ENCODE results near the gene EVL. TPM values are rescaled to one million over a fixed set of nuclear protein-coding genes. Genes with fewer than 3 reads are reported as not detected.

Gene EVL
- total RNA-seq, 2 experiments from 2014 or later: 340 to 351 TPM

DNA sequence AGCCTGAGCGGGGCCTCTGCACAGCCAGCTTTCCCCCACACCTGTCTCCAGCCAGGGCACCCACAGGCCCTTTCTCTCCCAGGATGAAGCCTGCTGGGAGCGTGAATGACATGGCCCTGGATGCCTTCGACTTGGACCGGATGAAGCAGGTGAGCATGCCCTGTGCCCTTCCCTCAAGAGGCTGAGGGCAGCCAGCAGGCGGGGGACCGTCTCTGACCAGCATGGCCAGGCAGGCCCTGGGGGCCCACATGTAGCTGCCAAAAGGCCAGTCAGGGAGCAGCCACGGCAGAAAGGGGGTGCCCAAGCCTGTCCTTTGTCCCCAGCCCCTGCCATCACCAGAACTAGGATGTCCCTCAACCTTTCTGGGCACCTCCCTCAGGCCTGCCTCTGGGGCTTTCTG, 75.9 kb downstream of the EVL start:
- ChIA-PET CTCF (interaction anchor here (2.9 kb wide), 1 partner anchor 15 kb away, joined by 17 read pairs; no protein-coding TSS in a partner anchor), POLR2A (interaction anchor here (1.3 kb wide), 1 partner anchor 14 kb away, joined by 4 read pairs; no protein-coding TSS in a partner anchor)
- Mint-ChIP-seq H3K27me3 (no peaks in the 10 kb centered on the region), H3K4me1 (ENCODE audit: low read depth) (peaks cover 5% of the 10 kb centered on the region), H3K4me3 (no peak overlapping the region), H3K9me3 (no peaks in the 10 kb centered on the region), H3K36me3 (ENCODE audit: low read depth) (peaks cover 30% of the 10 kb centered on the region), H3K27ac (no peak overlapping the region)
- intact Hi-C loops (cut with micrococcal nuclease): no loop called here
- ATAC-seq: no peak
- no peak for DNase-seq
- TF ChIP-seq, protein P1, sequence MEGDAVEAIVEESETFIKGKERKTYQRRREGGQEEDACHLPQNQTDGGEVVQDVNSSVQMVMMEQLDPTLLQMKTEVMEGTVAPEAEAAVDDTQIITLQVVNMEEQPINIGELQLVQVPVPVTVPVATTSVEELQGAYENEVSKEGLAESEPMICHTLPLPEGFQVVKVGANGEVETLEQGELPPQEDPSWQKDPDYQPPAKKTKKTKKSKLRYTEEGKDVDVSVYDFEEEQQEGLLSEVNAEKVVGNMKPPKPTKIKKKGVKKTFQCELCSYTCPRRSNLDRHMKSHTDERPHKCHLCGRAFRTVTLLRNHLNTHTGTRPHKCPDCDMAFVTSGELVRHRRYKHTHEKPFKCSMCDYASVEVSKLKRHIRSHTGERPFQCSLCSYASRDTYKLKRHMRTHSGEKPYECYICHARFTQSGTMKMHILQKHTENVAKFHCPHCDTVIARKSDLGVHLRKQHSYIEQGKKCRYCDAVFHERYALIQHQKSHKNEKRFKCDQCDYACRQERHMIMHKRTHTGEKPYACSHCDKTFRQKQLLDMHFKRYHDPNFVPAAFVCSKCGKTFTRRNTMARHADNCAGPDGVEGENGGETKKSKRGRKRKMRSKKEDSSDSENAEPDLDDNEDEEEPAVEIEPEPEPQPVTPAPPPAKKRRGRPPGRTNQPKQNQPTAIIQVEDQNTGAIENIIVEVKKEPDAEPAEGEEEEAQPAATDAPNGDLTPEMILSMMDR (IDR thresholded peaks at IDR 0.05): no peak

DNA sequence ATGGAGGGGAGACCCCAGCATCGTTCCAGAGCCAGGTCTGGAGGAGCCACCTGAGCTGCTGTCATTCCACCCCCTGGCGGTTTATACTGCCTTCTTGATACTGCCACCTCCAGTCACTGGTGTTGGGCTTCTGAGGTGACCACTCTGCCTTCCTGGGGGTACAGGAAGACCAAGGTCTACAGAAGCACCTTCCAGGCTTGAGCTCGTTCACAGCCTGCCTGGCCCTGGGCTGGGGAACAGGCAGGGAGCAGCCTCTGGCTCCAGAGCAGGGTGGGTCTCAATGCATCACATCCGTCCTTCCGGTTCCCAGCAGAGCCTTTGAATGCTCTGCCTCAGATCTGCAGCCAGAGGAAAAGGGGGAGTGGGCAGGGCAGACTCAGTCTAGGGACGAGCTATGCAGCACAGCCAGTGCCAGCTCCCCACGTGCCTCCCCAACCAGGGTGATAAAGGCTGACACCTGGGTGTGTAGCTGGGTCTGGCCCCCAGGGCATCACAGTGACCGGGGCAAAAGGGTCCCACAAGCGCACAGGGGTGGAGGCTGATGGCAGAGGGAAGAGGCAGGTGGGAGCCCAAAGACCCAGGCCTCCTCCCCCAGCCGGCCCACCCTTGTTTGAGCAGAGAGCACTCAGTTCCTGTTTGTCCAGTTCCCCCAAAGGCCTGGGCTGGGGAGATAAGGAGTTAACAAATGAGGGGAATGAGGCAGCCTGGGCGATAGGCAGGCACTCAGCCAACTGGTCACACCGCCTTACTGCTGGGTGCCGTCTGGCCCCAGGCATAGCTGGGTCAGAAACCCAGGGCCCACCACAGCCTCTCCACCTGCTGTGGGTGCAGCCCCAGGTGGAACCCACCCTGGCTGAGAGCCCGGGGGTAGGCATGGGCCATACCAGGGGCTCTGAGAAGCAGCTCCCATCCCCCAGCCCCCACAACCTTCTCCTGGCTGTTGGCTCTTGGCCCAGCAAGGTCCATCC, 77.1 kb downstream of the EVL start:
- CTCF ChIA-PET: interaction anchor here (0.8 to 2.9 kb wide), 3 partner anchors 14 to 51 kb away, joined by 3 to 17 read pairs (median 5); partner anchors contain the start of gene DEGS2
- TF ChIP-seq, protein P1 (IDR thresholded peaks at IDR 0.05): no peak
- Mint-ChIP-seq H3K9me3 (no peaks in the 10 kb centered on the region), H3K4me3 (no peak overlapping the region), H3K27ac (peak overlapping the region; percentile 26), H3K36me3 (ENCODE audit: low read depth) (peaks cover 25% of the 10 kb centered on the region), H3K4me1 (ENCODE audit: low read depth) (peaks cover 16% of the 10 kb centered on the region), H3K27me3 (no peaks in the 10 kb centered on the region)
- DNase-seq (no peak), ATAC-seq (no peak)
- POLR2A ChIA-PET: interaction anchor here (0.8 to 1.5 kb wide), 5 partner anchors 9 to 77 kb away, joined by 3 to 4 read pairs (median 4); partner anchors contain the start of gene EVL
- intact Hi-C loops (cut with micrococcal nuclease): no loop called here

GRCh38 chr14:100143523-100143922, 78.3 kb downstream of the EVL start:
- intact Hi-C loops (cut with micrococcal nuclease): no loop called here

DNA sequence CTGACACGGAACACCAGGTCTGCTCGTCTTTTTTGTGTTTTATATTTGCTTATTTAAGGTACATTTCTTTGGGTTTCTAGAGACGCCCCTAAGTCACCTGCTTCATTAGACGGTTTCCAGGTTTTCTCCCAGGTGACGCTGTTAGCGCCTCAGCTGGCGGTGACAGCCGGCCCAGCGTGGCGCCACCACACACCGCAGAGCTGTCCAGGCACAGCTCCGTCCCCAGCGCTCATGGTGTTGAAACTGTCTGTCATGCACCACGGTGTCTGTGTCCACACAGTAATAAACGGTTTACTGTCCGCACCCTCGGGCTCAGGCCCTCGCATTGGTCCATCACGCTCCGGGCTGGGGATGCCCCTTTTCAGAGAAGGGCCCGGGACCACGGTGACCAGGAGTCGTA, 78.7 kb downstream of the EVL start:
- H3K4me1 Mint-ChIP-seq (ENCODE audit: low read depth): peaks cover 18% of the 10 kb centered on the region
- ATAC-seq (no peak), DNase-seq (no peak)
- no peak overlapping the region for H3K27ac Mint-ChIP-seq
- intact Hi-C loops (cut with micrococcal nuclease): no loop called here
- H3K4me3 Mint-ChIP-seq: no peak overlapping the region
- ChIA-PET POLR2A (no interaction called here), CTCF (interaction anchor here (1.1 kb wide), 1 partner anchor 49 kb away, joined by 3 read pairs; no protein-coding TSS in a partner anchor)
- TF ChIP-seq, protein P1 (IDR thresholded peaks at IDR 0.05): no peak
- no peaks in the 10 kb centered on the region for H3K27me3 Mint-ChIP-seq
- H3K9me3 Mint-ChIP-seq: no peaks in the 10 kb centered on the region
- peaks cover 12% of the 10 kb centered on the region for H3K36me3 Mint-ChIP-seq (ENCODE audit: low read depth)

More at GRCh38 chr14:100143523-100143922, 78.3 kb downstream of the EVL start:
- H3K27me3 Mint-ChIP-seq: no peaks in the 10 kb centered on the region
- TF ChIP-seq, protein P1 (IDR thresholded peaks at IDR 0.05): no peak
- H3K9me3 Mint-ChIP-seq: no peaks in the 10 kb centered on the region
- H3K4me1 Mint-ChIP-seq (ENCODE audit: low read depth): peaks cover 19% of the 10 kb centered on the region
- ChIA-PET CTCF (interaction anchor here (1.1 kb wide), 1 partner anchor 50 kb away, joined by 3 read pairs; no protein-coding TSS in a partner anchor), POLR2A (interaction anchor here (1.5 kb wide), 1 partner anchor 14 kb away, joined by 3 read pairs; no protein-coding TSS in a partner anchor)
- H3K27ac Mint-ChIP-seq: no peak overlapping the region
- DNase-seq: no peak
- ATAC-seq: no peak
- peaks cover 15% of the 10 kb centered on the region for H3K36me3 Mint-ChIP-seq (ENCODE audit: low read depth)
- no peak overlapping the region for H3K4me3 Mint-ChIP-seq

GRCh38 chr14:100144645-100144995, 79.4 kb downstream of the EVL start:
- no peaks in the 10 kb centered on the region for H3K27me3 Mint-ChIP-seq
- ATAC-seq (no peak), DNase-seq (no peak)
- no peaks in the 10 kb centered on the region for H3K9me3 Mint-ChIP-seq
- intact Hi-C loops (cut with micrococcal nuclease): no loop called here
- TF ChIP-seq, protein P1 (IDR thresholded peaks at IDR 0.05): no peak
- H3K36me3 Mint-ChIP-seq (ENCODE audit: low read depth): peaks cover 10% of the 10 kb centered on the region
- ChIA-PET CTCF (no interaction called here), POLR2A (interaction anchor here (1.3 kb wide), 1 partner anchor 9 kb away, joined by 3 read pairs; no protein-coding TSS in a partner anchor)
- peaks cover 16% of the 10 kb centered on the region for H3K4me1 Mint-ChIP-seq (ENCODE audit: low read depth)
- peak overlapping the region; percentile 20 for H3K27ac Mint-ChIP-seq
- no peak overlapping the region for H3K4me3 Mint-ChIP-seq

Data from activated CD8-positive, alpha-beta T cell treated with anti-CD3 and anti-CD28 coated beads for 36 hours (primary cell).